Mucosa of gallbladder (tissue), 1 donor: Measurements from ENCODE around the gene CERS6. TPM values are rescaled to one million over a fixed set of nuclear protein-coding genes. Genes with fewer than 3 reads are reported as not detected.

Experiments used
- DNase-seq: peaks from one replicate; pipeline ENCODE4 v3.0.0-alpha.2; 2020; ENCODE audit warnings: low spot score
- total RNA-seq: library from RNA; stranded (reverse); gene quantifications from one replicate; pipeline ENCODE4 v1.2.1, GENCODE V29; 2021
- donor health status: DM: no; HTN: no; CAD: no.

CERS6 gene
- total RNA-seq, 1 donor from 2014 or later, result 22.4 TPM

DNA sequence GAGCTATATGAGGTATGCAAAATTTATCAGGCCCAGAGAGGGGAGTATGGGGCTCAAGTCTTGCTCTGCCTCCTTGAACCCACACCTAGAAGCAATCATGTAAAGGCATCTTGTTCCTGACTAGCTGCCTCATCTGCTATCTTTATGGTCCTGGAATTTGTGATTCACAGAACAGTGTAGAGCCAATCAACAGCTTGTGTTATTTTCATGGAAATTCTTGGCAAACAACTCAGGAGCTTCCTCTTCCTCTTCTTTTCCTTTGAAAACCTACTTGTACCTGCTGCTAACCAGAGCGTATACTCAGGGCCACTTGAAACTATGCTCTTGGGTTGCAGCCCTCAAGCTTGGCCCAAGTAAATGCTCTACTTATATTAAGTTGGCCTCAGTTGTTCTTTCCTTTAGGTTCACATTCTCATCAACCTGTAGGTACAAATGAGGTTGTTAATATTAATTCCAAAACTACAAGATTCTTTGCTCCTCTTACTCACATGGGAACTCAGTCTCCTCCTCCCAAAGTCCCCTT is 342.9 kb downstream of the CERS6 start:
- no peak for DNase-seq

DNA sequence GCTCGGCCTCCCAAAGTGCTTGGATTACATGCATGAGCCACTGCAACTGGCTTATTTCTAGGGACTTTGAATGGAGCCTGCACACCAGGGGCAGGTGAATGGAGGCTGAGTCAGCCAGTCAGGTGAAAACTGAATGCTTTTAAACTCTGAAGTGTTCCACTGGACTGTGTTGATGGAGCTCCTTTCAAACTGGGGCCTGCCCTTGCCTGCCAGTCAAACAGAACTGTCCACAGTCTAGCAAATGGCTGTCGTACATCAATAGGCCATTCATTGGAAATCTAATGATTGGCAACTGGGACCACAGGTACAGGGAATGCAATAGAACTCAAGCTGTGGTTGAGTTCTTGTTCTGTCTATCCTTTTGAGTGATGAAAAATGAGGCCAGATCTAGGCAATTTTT is 345.4 kb downstream of the CERS6 start:
- no peak for DNase-seq

DNA sequence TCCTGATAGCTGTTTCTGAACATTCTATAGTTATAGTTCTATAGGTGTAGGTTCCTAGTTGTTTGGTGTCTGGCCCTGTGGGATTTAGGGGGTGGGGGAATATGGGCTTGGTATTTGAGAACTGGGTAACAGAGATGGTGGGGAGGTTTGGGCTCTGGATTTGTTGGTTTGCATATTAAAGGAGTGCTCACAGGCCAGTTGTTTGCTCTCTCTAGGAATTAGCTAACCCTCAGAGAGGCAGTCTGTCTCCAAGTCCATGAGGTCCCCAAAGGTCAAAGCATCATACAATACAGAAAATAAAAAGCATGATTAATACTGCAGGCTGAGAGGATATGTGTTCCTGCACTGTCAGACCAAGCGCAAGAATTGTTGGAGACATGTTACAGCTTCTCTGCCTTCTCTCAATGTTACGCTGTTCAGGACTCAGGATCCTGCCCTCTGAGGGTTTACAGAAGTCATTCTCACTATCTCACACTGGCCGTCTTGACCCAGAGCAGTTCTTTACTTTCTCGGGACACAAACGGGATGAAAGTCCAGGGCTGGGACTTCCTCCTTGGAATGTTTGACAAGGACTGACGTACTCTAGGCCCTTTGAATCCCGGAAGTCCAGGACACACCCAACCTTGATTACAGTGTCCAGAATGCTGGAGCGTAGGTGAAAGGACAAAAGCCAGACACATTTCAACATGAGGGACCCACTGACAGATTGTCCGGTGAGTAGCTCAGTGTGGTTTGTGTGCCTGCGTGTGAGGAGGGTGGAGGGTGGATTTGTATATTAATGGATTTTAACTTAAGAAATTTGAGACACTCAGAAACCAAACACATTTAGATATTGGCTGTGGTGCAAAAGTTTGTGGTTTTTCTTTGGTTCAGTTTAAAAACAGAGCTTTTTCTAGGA is 346.1 kb downstream of the CERS6 start, which contains the start of gene NOSTRIN:
NOSTRIN (plus strand) TSS at position 677 of the 898 bp plus-strand sequence; CDS start at position 687, 10 bp downstream.
- peak; percentile 89 for DNase-seq

DNA sequence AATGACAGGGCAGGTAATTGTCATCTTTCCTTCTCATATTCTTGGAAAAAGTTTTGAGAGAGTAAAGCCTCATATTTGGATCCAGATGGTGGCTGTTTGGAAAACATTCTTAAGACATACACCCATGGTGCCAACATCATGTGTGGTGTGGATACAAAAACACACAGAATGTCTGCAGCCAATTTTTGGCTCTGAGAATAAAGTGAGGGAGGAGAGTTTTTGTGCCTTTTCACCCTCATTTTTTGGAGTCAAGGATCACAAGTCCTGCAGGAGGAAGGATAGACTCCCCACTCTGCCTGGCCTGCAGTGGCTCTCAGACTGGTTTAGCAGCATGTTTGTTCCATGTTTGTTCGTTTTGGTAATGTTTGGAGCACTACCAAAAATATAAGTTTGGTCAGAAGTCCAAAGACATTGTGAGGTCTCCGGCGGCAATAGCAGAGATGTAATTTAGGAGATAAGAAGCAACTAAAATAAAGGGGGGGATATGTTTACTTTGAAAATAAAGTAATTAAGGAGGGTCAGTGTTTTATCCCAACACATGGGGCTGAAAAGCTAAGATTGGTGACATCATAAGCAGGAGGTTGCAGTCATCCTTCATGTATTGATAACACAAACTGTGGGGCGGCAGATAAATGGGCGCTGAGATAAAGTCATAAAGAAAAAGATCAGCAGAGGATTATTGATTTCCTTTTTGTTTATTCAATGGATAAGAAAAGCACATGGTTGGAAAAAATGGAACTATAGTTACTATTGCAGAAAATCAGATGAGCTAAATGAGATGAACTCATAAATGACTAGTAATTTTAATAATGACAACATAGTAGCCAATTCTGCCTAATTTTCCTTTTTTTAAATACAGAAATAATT is 347.0 kb downstream of the CERS6 start:
- DNase-seq, result no peak

DNA sequence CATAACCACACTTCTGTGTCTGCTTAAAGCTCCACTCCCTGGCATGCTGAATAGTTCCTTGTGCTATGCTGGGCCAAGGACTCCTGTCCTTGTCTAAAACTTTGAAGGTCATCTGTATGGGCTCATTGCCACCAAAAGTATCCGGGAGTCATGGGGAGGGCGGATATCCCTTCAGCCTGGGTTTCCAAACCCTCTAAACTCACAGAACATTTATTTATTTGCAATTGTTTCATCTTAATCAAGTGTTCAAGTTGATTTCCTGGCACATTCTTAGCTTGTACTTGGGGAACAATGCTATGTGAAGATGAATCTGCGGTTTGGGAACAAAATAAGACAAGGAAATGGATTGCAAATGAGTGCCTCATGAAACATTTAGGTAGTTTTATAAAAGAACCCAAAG is 348.1 kb downstream of the CERS6 start:
- peak; percentile 22 for DNase-seq

DNA sequence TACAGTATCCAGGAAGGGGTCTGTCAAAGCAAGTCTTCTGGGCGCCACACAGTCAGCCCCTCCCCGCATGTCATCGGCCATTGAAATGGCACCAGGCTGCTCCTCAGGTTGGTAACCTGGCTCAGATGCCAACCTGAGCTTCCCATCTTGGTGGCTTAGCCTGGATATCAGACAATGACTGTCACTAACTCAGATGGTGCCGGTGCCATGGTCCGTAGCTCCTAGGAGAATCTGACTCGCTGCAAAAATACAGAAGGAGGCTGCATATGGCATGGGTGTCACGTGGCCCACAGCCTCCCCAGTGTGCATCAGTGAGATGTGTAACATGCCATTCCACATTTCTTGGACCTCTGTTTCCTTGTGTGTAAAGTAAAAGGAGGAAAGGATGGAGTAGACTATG is 349.5 kb downstream of the CERS6 start:
- DNase-seq, result no peak

DNA sequence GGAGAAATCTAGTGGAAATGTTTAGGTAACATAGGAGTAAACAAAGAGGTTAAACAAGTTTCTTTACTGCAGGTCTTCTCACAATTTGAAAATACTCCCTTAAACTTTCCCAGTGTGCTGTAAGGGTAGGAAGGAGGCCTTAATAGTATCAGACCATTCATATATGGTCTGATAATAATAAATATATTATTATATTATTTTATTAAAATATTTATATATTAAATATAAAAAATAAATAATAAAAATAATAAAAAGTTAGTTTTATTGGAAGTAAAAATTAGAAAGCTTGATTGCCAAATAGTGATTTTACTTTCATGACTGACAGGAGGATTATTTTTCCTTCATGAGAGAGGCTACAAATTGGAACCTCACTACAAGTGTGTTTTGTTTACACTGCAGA is 353.5 kb downstream of the CERS6 start:
- no peak for DNase-seq

DNA sequence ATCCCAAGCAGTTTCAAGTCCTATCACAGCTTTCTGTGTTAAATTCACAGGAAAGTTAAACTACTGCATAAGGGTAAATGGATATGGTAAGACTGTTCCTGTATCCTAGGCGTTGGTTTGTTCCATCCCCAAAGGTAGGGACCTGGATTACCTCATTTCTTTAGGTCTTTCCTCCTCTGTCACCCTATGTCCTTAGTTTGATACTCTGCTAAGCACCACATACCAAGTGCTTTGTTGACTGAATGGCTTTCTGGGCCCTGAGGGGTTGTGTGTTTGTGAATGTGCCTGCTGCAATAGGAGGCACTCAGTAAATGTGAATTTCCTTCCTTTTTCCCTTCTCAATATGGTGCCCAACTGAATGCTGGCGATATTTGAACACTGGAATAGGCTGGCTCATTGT is 354.2 kb downstream of the CERS6 start:
- no peak for DNase-seq

DNA sequence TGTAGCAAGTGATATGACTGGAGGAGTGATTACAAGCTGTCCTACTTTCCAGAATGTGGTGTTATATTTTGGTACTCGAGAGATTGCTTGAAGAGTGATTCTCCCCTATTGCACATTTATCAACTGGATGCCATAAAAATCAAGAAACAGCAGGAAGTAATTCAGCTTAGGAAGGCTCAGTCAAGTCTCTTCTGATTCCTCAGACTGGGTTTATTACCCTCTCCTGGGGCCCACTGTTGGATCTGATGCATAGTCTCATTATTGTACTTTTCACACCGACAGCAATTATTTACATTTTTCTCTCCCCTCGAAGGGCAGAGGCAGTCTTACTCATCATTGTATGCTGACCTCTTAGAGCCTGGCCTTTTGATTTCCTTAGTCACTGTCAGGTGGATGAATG is 355.6 kb downstream of the CERS6 start:
- DNase-seq, result no peak

DNA sequence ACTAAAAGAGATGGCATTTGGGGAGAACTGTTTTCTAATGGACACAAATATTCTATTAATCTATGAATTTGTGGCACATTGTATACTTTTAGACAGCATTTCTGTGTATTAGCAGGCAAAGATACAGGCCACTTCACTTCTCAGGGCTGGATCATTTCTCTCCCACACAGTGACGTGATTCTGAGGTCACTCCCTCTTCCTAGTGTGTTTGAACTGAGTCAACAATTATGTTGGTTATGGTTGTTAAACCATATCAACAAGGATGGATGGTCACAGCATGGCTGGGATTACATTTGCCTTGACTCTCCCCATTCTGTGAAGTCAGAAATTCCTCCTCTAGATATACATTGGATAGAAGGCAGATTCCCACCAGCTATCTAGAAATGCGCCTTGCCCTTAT is 358.0 kb downstream of the CERS6 start:
- no peak for DNase-seq

DNA sequence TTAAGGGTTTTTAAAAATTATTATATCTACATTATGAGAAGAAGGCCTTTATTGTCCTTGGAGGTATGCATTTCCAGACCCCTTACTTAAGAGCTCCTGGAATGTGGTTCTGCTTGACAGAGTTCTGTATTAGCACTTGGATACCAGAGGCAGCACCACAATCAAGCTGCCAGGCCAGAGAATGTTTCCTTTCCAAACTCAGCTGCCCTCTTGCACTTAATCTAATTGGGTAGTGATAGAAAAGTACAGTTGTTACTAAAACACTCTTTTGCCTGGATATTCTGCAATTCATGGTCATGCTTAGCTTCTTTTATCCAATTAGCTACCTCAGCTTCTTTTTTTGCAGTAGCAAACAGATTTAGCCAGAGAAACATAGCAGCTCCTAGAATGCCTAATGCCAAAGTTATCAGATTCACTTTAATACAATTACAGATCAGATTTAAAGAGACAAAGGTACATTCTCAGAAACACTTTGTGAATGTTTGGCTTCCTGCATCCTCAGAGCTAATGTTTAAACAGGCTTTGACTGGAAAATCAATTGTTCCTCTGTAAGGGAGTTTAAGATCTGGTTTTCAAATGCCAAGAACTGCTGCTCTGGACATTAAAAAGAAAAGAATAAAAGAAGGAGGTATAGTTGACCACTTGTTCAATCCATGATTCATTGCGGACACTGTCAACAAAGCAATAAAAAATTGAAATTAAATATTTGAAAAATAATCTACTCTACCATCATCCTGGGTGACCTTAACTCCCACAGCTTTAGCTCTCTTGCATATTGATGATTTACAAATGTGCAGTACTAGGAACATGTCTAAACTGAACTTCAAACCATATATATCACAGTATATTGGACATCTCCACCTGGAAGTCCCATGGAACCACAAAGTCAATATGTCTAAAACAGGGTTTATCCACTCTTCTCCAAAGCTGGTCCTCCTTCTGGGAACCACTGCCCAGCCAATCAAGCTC is 359.2 kb downstream of the CERS6 start:
- no peak for DNase-seq

DNA sequence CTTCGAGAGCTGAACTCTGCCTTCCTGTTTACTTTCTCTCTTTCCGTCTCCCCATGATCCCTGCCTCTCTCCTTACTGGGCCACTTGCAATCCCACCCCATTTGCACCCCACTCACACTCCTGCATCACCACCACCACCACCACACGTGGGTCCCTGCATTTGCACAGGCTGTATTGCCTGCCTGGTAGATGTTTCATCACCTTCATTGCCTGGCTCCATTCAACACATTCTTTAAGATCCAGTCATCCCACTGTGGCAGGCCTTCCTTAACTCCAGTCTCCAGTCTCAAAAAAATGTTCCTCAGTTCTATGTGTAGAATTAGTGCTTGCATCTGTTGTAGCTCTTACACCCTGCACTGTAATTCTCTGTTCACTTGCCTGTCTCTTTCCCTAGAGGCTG is 360.3 kb downstream of the CERS6 start:
- no peak for DNase-seq

DNA sequence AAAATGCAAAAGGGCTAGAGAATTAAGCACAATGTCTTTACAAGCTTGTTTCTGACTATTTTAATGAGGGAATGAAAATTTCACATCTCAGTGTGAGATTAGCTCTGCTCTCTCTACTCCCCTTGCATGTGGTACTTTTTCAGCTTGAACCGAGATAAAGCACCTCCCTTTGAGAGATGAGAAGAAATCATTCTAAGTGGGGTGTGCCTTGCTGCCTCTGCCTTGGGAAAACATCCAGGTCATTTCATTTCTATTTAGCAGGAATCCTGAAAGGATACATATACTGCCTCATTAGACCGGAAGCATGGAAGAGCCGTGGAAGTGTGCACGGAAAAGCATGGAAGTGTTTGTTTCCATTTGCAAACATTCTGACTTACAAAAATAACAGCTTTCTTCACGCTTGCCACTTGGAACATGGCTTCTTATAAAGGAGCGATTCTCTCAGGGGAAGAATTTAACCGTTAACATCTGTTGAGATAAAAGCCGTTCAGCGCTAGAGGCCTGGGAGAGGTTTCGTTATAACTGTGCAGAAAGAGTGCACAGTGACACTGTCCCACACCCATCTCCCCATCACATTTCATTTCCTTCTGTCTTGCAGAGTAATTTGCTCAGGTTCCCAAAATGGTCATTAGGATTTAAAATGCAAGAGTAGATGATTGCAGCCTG is 363.1 kb downstream of the CERS6 start:
- DNase-seq, result no peak

DNA sequence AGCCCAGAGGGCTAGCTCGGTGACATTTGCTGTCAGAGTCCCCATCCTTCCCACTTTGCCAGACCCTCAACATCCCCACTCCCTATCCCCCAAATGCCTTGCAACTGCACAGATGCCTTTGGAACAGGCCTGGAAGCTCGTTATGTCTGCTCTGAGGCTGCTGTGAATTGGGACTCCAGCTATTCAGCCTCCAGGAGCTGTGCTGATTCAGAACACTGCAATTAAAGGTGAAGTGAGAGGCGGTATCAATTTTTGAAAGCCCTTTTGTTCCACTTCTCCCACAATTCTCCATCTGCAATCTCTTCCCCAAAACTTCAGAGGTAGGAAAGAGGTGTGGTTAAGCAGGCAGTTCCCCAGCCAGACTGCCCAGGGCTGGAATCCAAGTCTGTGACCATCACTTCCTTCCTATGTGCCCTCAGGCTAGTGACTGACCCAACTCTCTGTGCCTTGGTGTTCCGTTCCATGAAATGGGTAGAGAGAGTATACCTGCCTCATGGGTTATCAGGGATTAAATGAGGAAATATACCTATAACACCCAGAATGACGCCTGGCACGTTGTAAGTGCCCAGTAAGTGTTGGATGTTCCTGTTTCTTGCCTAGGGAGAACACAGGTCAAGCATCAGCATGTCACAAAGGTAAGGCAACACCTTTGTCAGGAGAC is 363.9 kb downstream of the CERS6 start:
- no peak for DNase-seq

DNA sequence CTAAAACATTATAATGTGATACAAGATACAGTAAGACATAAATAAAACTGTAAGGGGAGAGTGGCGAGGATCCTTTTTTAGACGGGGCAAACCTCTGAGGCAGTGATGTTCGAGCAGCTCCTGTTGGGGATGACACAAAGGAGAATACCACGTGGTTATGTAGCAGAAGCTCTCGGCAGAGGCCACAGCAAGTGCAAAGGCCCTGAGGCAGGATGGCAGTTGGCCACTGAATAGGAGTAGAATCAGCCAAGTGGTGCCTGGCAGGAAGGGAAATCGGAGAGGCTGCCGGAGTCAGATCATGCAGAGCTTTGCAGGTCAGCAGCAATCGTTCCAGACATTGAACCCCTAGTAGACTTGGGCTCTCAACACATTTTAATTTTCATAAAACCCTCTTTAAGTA is 365.5 kb downstream of the CERS6 start:
- DNase-seq, result no peak

DNA sequence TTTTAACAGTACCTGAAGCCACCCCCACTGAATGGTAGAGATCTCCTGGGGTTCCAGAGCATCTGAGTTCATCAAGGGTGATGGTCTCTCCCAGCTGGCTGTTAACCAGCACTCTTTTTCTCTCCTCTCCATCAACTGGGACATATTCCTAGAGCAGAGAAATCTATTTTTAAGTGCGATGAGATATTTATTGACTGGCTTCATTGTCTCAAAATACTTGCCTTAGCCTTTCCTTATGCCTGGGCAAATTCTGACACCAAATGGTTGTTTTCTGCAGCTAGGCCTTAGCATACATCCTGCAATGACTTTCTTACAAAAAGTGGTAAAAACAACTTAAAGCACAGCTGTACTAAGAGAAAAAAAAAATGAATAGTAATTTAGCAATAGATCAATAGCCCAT is 365.9 kb downstream of the CERS6 start:
- no peak for DNase-seq
